ENCODE results near the gene LRRC74A.
A peak's percentile ranks its signal among the peaks of the same experiment; 100 is the strongest.

LRRC74A gene

DNA sequence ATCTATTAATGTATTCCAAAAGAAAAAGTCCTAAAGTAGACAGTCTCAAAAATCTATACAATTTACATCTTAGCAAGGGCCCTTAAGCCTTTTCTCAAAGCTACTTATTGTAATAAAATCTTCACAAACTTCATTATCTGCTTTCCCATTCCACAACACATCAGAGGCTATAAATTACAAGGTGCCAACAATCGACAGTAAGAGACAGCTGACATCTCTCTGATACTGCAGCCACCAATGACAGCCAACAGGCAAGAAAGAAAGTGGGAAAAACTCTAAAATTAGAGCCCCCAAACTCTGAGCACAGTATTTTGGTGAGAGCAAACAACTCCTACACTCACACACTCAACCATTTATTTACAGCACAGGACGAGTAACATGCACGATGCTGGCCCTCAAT, 15.7 kb upstream of the LRRC74A start:
- no peak for DNase-seq (ENCODE audit: low spot score)
- TF ChIP-seq, protein P1, sequence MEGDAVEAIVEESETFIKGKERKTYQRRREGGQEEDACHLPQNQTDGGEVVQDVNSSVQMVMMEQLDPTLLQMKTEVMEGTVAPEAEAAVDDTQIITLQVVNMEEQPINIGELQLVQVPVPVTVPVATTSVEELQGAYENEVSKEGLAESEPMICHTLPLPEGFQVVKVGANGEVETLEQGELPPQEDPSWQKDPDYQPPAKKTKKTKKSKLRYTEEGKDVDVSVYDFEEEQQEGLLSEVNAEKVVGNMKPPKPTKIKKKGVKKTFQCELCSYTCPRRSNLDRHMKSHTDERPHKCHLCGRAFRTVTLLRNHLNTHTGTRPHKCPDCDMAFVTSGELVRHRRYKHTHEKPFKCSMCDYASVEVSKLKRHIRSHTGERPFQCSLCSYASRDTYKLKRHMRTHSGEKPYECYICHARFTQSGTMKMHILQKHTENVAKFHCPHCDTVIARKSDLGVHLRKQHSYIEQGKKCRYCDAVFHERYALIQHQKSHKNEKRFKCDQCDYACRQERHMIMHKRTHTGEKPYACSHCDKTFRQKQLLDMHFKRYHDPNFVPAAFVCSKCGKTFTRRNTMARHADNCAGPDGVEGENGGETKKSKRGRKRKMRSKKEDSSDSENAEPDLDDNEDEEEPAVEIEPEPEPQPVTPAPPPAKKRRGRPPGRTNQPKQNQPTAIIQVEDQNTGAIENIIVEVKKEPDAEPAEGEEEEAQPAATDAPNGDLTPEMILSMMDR (IDR thresholded peaks at IDR 0.05; ENCODE audit: extremely low read depth, missing control alignments), result no peak

GRCh38 chr14:76810953-76811400, 15.2 kb upstream of the LRRC74A start:
- TF ChIP-seq, protein P1 (IDR thresholded peaks at IDR 0.05; ENCODE audit: extremely low read depth, missing control alignments), result peak; percentile 46
- peak; percentile 49 for DNase-seq (ENCODE audit: low spot score)

DNA sequence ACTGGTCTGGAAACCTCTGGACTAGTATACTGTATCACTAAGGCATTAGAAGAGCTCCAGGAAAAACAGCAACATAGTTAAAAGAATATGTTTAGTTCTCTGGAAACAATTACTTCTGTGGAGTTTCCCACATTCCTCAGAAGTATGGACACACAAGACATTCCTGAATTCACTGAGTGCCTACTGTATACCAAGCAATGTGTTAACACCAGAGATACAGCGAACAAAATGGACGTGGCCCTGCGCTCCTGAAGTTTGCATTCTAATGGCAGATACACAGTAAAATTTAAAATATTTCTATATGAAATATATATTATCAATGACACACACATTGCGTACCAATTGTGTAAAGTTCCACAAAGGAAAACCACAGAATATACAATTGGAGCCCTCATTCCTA, 14.6 kb upstream of the LRRC74A start:
- TF ChIP-seq, protein P1 (IDR thresholded peaks at IDR 0.05; ENCODE audit: extremely low read depth, missing control alignments), result no peak
- no peak for DNase-seq (ENCODE audit: low spot score)

DNA sequence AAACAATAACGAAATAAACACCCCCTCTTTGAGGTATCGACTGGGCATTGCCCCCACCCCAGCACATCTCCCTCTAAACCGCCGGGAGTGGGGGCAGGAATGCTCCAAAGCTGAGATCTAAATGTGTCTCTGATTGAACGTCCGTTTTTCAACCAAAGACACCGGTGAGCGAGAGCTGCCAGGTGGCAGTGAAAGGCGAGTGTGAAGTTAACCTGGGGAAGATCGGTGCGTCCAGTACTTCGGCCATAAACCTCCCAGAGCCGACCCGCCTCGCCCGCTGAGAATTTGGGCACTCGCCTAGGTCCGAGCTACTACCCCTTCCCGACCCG, 14.2 kb upstream of the LRRC74A start:
- no peak for DNase-seq (ENCODE audit: low spot score)
- TF ChIP-seq, protein P1 (IDR thresholded peaks at IDR 0.05; ENCODE audit: extremely low read depth, missing control alignments), result no peak

- TF ChIP-seq, protein P1 (IDR thresholded peaks at IDR 0.05; ENCODE audit: extremely low read depth, missing control alignments), result no peak
- DNase-seq (ENCODE audit: low spot score), result peak; percentile 96
Measured at GRCh38 chr14:76812422-76813383, 13.5 kb upstream of the LRRC74A start, which contains the start of gene ANGEL1. Gene ANGEL1, minus strand, starts transcription at chr14:76812882. Its CDS starts 55 bp downstream, at chr14:76812827.

- TF ChIP-seq, protein P1 (IDR thresholded peaks at IDR 0.05; ENCODE audit: extremely low read depth, missing control alignments), result no peak
- no peak for DNase-seq (ENCODE audit: low spot score)
Measured at GRCh38 chr14:76814726-76815645, 11.2 kb upstream of the LRRC74A start.
